Measurements from ENCODE around the gene CTSZ. TPM values are rescaled to one million over a fixed set of nuclear protein-coding genes. Genes with fewer than 3 reads are reported as not detected.

Gene CTSZ
- total RNA-seq, 1 experiment from 2014 or later: 113 TPM

- intact Hi-C loops (cut with micrococcal nuclease; ENCODE audit: unreplicated experiment): no loop called here
- BruUV-seq (replicated peaks): no TSS peak
- CTCF ChIA-PET: no interaction called here
Observed at GRCh38 chr20:58976061-58976730, 30.9 kb downstream of the CTSZ start.

DNA sequence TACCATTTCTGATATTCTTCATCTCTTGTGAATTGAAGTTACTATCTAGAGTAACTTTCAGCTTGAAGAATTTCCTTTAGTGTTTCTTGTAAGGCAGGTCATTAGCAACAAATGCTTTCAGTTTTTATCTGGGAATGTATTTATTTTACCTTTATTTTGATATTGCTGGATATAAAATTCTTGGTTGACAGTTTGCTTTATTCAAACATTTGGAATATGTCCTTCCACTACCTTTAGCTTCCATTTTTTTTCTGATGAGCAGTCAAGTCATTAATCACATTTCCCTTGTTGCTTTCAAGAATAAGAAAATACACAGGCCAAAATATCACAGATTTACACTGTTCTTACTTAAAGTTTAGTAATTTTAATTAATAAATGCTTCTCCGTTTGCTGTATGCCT, 31.7 kb downstream of the CTSZ start:
- no peaks in the 10 kb centered on the region for H3K27me3 ChIP-seq (ENCODE audit: control insufficient read depth, insufficient read depth, low read length)
- intact Hi-C loops (cut with micrococcal nuclease; ENCODE audit: unreplicated experiment) (no loop called here), in situ Hi-C loops (cut with HindIII; ENCODE audit: low pct_unique_long_range_greater_than_20kb, low sequenced_read_pairs) (no loop called here)
- ChIA-PET POLR2A (no interaction called here), CTCF (no interaction called here)
- no peak for DNase-seq (ENCODE audit: low read depth, low spot score)
- ATAC-seq: no peak
- no peak overlapping the region for H3K27ac ChIP-seq (ENCODE audit: low read length)
- no peaks in the 10 kb centered on the region for H3K36me3 ChIP-seq (ENCODE audit: control insufficient read depth, insufficient read depth, low read length)
- TF ChIP-seq TCF7L2 (IDR thresholded peaks at IDR 0.05; ENCODE audit: low read depth, low read length) (no peak), CTCF (IDR thresholded peaks at IDR 0.05) (no peak)
- no peak overlapping the region for H3K4me3 ChIP-seq (ENCODE audit: low read depth in 2 of 2, low read length in 2 of 2)
- no peaks in the 10 kb centered on the region for H3K9me3 ChIP-seq (ENCODE audit: control insufficient read depth, insufficient read depth, low read depth, low read length)
- no TSS peak for BruUV-seq (replicated peaks)
- no peaks in the 10 kb centered on the region for H3K4me1 ChIP-seq (ENCODE audit: control insufficient read depth, insufficient read depth, low read length)

More at GRCh38 chr20:58976061-58976730, 30.9 kb downstream of the CTSZ start:
- H3K4me1 ChIP-seq (ENCODE audit: control insufficient read depth, insufficient read depth, low read length): no peaks in the 10 kb centered on the region
- no peak overlapping the region for H3K4me3 ChIP-seq (ENCODE audit: low read depth in 2 of 2, low read length in 2 of 2)
- in situ Hi-C loops (cut with HindIII; ENCODE audit: low pct_unique_long_range_greater_than_20kb, low sequenced_read_pairs): no loop called here
- no peak for TF ChIP-seq TCF7L2 (IDR thresholded peaks at IDR 0.05; ENCODE audit: low read depth, low read length)
- TF ChIP-seq, protein P1, sequence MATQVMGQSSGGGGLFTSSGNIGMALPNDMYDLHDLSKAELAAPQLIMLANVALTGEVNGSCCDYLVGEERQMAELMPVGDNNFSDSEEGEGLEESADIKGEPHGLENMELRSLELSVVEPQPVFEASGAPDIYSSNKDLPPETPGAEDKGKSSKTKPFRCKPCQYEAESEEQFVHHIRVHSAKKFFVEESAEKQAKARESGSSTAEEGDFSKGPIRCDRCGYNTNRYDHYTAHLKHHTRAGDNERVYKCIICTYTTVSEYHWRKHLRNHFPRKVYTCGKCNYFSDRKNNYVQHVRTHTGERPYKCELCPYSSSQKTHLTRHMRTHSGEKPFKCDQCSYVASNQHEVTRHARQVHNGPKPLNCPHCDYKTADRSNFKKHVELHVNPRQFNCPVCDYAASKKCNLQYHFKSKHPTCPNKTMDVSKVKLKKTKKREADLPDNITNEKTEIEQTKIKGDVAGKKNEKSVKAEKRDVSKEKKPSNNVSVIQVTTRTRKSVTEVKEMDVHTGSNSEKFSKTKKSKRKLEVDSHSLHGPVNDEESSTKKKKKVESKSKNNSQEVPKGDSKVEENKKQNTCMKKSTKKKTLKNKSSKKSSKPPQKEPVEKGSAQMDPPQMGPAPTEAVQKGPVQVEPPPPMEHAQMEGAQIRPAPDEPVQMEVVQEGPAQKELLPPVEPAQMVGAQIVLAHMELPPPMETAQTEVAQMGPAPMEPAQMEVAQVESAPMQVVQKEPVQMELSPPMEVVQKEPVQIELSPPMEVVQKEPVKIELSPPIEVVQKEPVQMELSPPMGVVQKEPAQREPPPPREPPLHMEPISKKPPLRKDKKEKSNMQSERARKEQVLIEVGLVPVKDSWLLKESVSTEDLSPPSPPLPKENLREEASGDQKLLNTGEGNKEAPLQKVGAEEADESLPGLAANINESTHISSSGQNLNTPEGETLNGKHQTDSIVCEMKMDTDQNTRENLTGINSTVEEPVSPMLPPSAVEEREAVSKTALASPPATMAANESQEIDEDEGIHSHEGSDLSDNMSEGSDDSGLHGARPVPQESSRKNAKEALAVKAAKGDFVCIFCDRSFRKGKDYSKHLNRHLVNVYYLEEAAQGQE (IDR thresholded peaks at IDR 0.05; ENCODE audit: insufficient read depth in 1 of 2, low read depth in 2 of 2, low read length in 1 of 2): no peak
- no peak for TF ChIP-seq SIN3A (IDR thresholded peaks at IDR 0.05; ENCODE audit: borderline replicate concordance, insufficient read depth, low read depth, low read length)
- ATAC-seq (no peak), DNase-seq (ENCODE audit: low read depth, low spot score) (no peak)
- POLR2A ChIA-PET: no interaction called here
- no peak overlapping the region for H3K27ac ChIP-seq (ENCODE audit: low read length)
- H3K9me3 ChIP-seq (ENCODE audit: control insufficient read depth, insufficient read depth, low read depth, low read length): no peaks in the 10 kb centered on the region
- no peaks in the 10 kb centered on the region for H3K27me3 ChIP-seq (ENCODE audit: control insufficient read depth, insufficient read depth, low read length)
- H3K36me3 ChIP-seq (ENCODE audit: control insufficient read depth, insufficient read depth, low read length): no peaks in the 10 kb centered on the region

DNA sequence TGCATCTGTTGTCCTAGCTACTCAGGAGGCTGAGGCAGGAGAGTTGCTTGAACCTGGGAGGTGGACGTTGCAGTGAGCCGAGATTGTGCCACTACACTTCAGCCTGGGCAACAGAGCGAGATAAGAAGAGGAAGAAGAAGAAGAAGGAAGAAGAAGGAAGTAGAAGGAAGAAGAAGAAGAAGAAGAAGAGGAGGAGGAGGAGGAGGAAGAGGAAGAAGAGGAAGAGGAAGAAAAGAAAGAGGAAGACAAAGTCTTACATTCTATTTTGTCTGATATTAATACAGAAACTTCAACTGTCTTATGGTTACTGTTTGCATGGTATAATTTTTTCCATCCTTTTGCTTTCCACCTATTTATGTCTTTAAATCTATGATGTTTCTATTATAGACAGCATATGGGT, 33.2 kb downstream of the CTSZ start:
- BruUV-seq (replicated peaks): no TSS peak
- CTCF ChIA-PET: no interaction called here
- POLR2A ChIA-PET: no interaction called here
- intact Hi-C loops (cut with micrococcal nuclease; ENCODE audit: unreplicated experiment): no loop called here
- no peak for ATAC-seq
- no peaks in the 10 kb centered on the region for H3K36me3 ChIP-seq (ENCODE audit: control insufficient read depth, insufficient read depth, low read length)
- no peaks in the 10 kb centered on the region for H3K27me3 ChIP-seq (ENCODE audit: control insufficient read depth, insufficient read depth, low read length)
- in situ Hi-C loops (cut with HindIII; ENCODE audit: low pct_unique_long_range_greater_than_20kb, low sequenced_read_pairs): no loop called here
- no peak overlapping the region for H3K4me3 ChIP-seq (ENCODE audit: low read depth in 2 of 2, low read length in 2 of 2)
- TF ChIP-seq SIN3A (IDR thresholded peaks at IDR 0.05; ENCODE audit: borderline replicate concordance, insufficient read depth, low read depth, low read length) (no peak), POLR2AphosphoS5 (IDR thresholded peaks at IDR 0.05; ENCODE audit: low read depth, low read length) (no peak), TCF7L2 (IDR thresholded peaks at IDR 0.05; ENCODE audit: low read depth, low read length) (no peak), CTCF (IDR thresholded peaks at IDR 0.05) (no peak)
- TF ChIP-seq, protein P1 (IDR thresholded peaks at IDR 0.05; ENCODE audit: insufficient read depth in 1 of 2, low read depth in 2 of 2, low read length in 1 of 2): no peak
- H3K9me3 ChIP-seq (ENCODE audit: control insufficient read depth, insufficient read depth, low read depth, low read length): no peaks in the 10 kb centered on the region
- no peak overlapping the region for H3K27ac ChIP-seq (ENCODE audit: low read length)
- no peaks in the 10 kb centered on the region for H3K4me1 ChIP-seq (ENCODE audit: control insufficient read depth, insufficient read depth, low read length)
- no peak for DNase-seq (ENCODE audit: low read depth, low spot score)

Data from Panc1 (cell line).